NCI-H460 (cell line): ENCODE measurements around the gene S100A13. TPM values are rescaled to one million over a fixed set of nuclear protein-coding genes. Genes with fewer than 3 reads are reported as not detected.
A peak's percentile ranks its signal among the peaks of the same experiment; 100 is the strongest.
"Not testable (repeated sequence)": the region's sequence is repeated elsewhere in the genome, so short reads cannot be mapped to it uniquely, and the experiment has no call there.

Source experiments
- DNase-seq: peaks from one replicate; pipeline ENCODE4 v3.0.0-alpha.2; 2016; ENCODE audit warnings: low read depth; ENCODE audit errors: extremely low read depth
- total RNA-seq: library from RNA; depleted of rRNA; stranded (reverse); fragments of >200 nt; shearing (Covaris generic); gene quantifications from 2 replicates; pipeline ENCODE4 v1.2.3, GENCODE V29; 2014

S100A13 gene
- total RNA-seq, 1 experiment from 2014 or later = 74.4 TPM

GRCh38 chr1:153608742-153609584 is 18.3 kb downstream of the S100A13 start:
- peak; percentile 95 for DNase-seq

DNA sequence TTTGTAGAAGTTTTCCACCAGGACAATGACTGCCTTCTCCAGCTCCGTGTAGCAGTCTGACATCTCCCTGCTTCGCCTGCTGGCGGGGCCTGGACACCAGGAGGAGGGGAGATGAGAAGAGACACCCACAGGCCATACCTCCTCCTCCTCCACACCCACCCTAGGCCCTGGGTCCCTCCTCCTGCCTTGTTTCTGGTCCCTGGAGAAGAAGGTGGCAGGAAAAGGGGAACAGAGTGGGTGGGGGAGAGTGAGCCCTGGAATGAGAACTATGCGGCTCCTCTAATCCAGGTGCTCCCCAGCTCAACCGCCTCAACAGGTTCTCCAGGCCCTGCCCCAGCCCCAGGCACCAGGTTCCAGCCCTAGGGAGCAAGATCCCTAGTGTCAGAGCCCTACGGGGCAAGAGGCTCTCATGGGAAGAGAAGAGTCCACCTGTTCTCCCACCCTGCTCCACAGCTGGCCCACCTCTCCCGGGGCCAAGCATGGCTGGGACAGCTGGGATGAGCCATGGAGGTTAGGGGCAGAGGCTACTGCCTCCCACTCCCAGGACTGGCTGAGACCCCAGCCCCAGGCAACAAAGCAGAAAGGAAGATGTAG is 19.1 kb downstream of the S100A13 start:
- no peak for DNase-seq

- no peak for DNase-seq
These were observed 19.9 kb downstream of the S100A13 start for GRCh38 chr1:153607381-153607780.

DNA sequence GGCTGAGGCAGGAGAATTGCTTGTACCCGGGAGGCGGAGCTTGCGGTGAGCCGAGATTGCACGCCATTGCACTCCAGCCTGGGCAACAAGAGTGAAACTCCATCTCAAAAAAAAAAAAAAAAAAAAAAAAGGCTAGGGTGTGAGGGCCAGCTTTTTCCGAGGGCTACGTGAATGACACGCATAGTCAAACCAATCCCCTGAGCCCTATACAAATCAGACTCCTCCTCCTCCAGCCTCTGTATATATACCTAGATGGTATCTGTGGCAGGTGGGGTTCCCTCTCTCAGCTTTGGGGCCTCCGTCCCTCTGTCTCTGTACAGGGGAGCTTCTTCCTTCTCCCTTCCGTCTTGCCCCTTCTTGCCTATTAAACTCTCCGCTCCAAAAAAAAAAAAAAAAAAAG is 21.1 kb downstream of the S100A13 start:
- DNase-seq = no peak

DNA sequence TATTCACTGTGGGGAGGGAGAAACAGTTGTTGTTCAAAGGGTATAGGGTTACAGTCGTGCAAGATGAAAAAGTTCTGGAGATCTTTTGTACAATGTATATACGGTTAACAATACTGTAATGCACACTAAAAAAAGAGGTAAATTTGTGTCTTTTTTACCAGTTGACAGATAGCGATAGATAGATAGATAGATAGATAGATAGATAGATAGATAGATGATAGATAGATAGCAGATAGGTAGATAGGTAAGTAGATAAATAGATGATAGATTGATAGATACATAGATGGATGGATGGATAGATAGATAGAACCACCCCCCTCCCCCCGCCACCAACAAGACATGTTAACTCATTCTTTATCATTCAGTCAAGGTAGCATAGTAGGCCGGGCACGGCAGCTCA is 24.6 kb downstream of the S100A13 start:
- DNase-seq = no peak

DNA sequence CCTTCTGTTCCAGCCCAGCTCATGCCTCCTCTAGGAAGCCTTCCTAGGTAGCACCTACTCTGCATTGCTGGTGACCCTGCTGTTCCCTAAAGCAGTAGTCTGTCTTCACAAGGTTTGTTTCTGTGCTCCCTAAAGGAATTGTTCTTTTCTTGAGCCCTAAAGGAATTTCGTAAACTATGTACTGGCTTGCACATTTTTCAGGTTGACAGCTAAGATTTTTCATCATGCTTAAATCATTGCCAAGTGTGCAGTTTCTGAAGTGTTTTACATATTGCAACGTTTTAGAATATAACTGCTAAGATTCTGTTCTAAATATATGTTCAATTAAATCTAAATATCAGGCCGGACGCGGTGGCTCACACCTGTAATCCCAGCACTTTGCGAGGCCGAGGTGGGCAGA is 27.5 kb downstream of the S100A13 start:
- DNase-seq = no peak

DNA sequence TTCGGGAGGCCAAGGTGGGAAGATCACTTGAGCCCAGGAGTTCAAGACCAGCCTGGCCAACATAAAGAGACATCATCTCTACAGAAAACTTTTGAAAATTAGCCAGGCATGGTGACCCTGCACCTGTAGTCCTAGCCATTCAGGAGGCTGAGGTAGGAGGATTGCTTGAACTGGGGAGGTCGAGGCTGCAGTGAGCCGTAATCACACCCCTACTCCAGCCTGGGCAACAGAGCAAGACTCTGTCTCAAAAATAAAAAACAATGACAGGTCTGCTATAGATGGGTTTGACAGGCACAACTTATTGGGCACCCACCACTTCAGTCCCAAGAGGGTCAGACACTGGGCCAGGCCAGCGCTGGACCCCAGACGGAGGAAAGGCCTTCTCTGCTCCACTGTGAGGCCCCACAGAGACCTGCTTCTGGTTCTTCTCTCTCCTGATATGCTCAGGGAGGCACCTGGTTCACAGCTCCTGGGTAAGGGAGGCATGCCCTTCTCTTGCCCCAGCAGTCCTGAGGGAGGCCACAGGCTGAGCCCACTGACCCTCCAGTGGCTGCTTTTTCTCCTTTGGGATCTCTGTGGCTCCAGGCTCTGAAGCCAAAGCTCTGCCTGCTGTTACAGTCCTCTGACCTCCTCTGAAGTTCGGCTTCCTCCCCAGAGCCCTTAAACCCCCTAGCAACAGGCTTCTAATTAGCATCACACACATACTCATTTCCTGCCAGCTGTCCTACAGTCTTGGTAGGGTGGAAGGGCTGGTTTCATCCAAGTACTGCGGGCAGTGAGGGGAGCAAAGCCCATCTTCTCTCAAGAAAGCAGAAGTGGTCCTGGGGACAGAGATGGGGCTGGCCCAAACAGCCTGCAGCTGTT is 28.8 kb downstream of the S100A13 start:
- no peak for DNase-seq

GRCh38 chr1:153597206-153597605 is 30.1 kb downstream of the S100A13 start:
- DNase-seq = peak; percentile 47

GRCh38 chr1:153592748-153593147 is 34.6 kb downstream of the S100A13 start:
- no peak for DNase-seq

DNA sequence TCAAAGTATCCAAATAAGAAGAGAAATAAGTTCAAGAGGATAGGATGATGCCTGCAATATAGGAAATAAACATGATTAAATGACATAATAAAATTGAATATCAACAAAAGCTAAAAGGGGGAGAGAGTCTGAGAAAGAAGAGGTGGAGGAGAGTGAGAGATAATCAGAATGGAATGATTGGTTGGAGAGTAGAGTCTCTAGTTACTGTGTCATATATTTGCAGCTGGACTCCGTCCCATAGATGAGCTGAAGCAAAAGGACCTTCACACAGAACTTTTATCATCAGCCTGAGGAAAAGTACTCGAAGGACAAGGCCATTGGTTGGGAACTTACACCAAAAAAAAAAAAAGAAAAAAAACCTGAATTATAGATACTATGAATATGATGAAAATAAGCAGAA is 38.8 kb downstream of the S100A13 start:
- no peak for DNase-seq

GRCh38 chr1:153588033-153588432 is 39.3 kb downstream of the S100A13 start:
- DNase-seq = not testable (repeated sequence)

GRCh38 chr1:153587314-153587713 is 40.0 kb downstream of the S100A13 start:
- DNase-seq = no peak

DNA sequence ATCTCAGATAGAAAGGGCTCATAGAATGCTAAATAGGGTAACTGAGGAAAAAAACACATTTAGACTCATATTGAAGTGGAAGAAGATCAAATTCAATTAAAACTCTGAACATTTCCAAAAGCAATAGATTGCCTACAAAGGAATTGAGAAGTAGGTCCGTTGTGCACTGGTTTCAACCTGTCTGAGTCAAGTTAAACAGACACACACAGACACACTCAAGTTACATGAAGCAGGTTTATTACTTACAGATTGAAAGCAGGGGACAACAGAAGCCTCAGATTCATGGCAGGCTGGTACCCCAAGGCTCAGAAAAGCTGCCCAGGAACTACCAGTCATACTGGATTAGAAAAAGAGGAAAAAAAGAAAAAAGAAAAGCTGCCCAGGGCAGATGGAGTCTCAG is 41.0 kb downstream of the S100A13 start:
- DNase-seq = no peak

- no peak for DNase-seq
These were observed 42.3 kb downstream of the S100A13 start for GRCh38 chr1:153585006-153585405.

DNA sequence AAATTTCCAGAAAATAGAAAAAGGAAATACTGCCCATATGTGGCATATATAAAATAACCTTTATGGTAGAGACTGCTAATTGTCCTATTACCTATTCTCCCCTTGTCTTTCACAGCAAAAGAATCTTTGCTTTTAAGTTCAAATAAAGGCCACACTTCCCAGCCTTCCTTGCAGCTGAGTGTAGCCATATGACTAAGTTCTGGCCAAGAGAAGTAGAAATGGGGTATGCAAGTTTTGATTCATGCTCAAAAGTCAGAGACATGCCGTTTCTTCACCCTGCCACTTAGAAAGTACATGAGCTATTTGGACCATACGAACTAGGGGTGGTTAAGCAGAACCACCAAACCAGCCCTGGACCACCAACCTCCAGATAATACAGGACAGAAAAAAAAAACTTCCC is 43.3 kb downstream of the S100A13 start:
- no peak for DNase-seq

- not testable (repeated sequence) for DNase-seq
These were observed 43.8 kb downstream of the S100A13 start for GRCh38 chr1:153583514-153583913.

- DNase-seq = not testable (repeated sequence)
These were observed 44.5 kb downstream of the S100A13 start for GRCh38 chr1:153582836-153583235.

DNA sequence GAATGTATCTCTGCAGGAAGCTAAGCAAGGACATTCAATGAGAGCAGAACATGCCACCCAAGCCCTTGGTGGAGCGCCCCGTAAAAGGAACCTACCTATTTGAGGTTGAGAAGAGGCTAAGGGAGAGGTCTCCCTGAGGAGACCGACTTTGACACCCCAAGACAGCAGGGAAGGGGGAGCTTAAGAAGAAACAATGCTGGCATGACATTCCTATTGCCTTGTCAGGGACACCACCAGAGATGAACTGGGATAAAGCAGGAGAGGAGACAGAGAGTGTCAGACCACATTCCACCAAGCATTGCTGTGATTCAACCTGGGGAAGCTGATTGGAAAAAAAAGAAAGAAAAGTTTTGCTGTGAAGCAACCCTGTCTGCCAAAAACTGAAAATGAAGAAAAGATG is 48.4 kb downstream of the S100A13 start:
- no peak for DNase-seq

DNA sequence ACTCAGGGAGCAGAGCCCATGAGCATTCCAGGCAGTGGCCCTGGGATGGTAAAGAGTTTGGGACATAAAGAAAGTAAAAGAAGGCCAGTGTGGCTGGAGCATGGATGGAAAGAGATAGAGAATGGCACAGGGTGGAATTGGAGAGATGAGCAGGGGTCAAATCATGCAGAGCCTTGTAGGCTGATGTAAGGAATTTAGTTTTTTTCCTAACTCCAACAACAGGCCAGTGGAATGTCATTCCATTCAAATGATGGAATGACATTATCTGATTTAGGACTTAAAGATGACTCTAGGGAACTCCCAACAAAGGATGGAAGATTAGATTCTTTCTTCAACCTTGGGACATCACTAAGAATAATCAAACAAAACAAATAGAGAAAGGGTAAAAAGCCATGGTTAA is 48.8 kb downstream of the S100A13 start:
- DNase-seq = no peak

- DNase-seq = no peak
These were observed 49.7 kb downstream of the S100A13 start for GRCh38 chr1:153577624-153578051.

- DNase-seq = no peak
These were observed 50.2 kb downstream of the S100A13 start for GRCh38 chr1:153577138-153577537.
